GM19452 (cell line): ENCODE measurements around the gene TMEM132C.

ENCODE experiments used
- ATAC-seq: cut with Tn5 transposase; IDR thresholded peaks from one replicate; pipeline ENCODE4 v1.9.1; 2021; ENCODE audit not compliant: unreplicated experiment

Gene TMEM132C

DNA sequence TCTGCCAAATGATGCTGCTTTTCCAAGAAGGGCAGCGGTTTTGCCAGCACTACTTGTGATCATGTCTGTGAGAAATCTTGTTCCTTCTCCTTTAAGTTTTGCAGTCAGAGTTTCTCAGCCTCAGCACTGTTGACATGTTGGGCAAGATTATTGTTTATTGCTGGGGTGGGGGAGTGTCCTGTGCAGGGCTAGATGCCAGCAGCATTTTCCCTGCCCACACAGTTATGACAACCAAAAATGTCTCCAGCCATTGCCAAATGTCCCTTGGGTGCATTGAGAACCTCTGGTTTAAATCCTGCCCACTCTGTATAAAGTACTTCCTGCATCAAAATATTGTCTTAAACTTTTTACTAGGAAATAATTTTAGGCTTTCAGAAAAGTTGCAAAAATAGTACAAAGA lies 20.0 kb downstream of the TMEM132C start:
- ATAC-seq: no peak

- ATAC-seq: no peak
These were observed 21.4 kb downstream of the TMEM132C start for GRCh38 chr12:128288357-128288756.

GRCh38 chr12:128288896-128289295 lies 21.9 kb downstream of the TMEM132C start:
- no peak for ATAC-seq

DNA sequence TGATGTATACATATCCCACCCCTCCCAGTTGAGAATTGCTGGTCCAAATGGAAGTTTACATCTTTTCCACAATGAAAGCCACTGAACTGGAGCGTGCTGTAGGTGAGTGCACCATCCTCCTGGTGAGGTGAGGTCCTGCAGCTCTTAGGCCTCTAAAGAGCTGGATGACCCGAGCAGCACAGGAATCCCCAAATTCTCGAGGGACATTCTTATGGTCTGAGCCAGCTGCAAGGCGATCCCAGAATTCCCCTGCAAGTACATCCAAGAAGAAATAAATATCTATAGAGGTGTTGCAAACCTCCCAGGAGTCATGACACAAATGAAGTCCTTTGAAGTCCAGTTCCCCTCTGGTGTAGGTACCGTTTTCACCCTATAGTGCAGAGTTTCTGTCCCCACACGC lies 24.0 kb downstream of the TMEM132C start:
- no peak for ATAC-seq

DNA sequence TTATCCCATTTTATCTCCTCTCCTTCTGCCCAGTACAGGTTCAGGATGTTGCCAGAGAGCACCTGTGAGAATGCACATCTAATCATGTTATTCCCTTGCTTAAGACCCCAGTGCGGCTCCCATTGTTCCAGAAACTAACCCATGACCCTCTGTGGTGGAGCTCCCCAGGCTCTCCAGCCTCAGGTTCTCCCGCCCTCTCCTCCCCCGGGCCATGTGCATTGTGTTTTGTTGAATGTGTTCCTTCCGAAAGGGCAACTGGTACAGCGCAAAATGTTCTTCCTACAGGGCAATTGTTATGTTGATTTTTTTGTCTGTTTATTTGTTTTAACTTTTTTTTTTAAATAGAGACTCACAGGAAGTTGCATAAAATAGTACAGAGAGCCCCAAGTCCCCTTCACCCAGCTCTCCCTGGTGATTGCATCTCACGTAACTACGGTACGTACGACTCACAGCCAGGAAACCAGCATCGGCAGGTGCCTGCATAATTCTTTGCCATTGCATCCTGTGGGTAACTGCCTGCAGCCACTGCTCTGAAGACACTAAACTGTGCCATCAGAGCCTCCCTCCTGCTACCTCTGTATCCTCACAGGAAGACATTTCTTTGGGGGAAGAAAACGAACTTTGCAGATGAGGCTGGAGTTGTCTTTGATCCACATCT lies 31.2 kb downstream of the TMEM132C start:
- ATAC-seq: no peak

GRCh38 chr12:128305336-128305892 lies 38.4 kb downstream of the TMEM132C start:
- ATAC-seq: no peak

DNA sequence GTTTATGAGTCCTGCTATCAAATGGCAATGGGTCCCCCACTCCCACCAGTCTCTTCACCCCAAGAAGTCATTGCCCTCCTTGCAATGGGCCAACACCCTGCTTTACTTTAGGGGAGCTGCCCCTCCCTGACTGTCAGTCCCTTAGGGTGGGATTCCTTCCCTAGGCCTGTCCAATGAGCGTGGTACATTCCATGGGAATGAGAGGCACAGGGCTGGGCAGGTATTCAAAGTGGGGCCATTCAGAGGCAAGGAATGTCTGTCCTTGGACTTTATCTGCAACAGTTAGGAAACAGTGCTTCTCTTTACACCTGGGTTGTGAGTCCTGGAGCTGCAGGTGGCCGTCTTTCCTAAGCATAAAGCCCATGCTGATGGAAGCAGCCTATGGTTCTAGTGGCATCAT lies 40.8 kb downstream of the TMEM132C start:
- ATAC-seq: no peak

GRCh38 chr12:128312661-128313060 lies 45.7 kb downstream of the TMEM132C start:
- no peak for ATAC-seq

DNA sequence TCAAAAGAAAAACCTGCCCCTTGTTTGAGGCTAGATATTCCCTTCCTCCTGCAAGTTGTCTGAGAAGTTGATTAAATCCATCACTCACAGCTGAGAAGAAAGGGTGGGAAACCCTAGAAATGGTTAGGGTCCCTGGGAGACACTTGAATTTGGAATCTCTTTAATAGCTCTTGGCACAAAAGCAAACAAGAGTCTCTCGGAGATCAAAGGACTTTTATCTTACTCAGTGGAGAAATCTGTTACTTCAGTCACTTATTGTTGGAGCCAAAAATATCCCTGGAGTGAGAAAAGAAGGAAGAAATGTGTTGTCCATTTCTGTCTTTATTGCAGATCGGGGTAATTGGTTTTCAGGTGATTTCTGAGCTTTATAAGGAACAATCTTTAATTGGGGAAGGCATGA lies 47.0 kb downstream of the TMEM132C start:
- ATAC-seq: no peak

DNA sequence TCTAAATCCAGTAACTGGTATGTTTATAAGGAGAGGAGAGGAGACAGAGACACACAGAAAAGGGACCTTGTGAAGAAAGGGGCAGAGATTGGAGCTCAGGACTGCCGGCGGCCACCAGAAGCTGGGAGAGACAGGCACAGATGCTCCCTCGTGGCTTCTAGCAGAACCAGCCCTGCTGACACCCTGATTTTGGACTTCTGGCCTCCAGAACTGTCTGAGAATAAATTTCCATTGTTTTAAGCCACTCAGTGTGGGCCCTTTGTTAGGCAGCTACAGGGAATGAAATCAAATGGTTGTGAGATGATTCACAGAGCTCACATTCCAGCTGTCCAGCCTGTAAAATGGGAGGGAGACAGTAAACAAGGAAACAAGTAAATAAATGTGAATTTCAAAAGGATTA lies 47.6 kb downstream of the TMEM132C start:
- no peak for ATAC-seq

- no peak for ATAC-seq
These were observed 49.1 kb downstream of the TMEM132C start for GRCh38 chr12:128316078-128316477.

DNA sequence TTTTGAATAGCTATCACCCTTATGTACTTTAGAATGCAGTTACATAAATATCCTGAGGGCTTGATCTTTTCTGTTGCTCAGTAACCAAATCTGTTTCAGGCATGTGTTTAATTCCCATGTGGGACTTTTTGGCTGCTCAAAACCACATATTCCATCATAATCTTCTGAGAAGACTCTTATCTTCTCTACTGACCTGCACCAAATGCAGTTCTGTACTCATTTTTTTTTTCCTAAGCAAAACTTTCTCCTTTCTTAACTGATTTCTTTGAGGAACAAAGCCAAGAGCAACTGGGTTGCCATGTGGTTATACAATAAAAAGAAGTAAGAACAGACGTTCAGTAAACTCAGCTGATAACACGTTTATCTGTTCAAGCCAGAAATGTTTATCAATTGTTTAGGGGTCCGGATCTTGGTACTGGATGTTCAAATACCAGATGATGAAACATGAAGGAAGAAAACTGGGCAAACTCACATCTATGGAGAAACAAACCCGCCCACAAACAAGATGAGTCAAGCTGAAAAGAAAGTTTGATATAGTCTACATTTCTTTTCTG lies 50.1 kb downstream of the TMEM132C start:
- ATAC-seq: no peak

GRCh38 chr12:128318341-128318740 lies 51.4 kb downstream of the TMEM132C start:
- ATAC-seq: no peak

DNA sequence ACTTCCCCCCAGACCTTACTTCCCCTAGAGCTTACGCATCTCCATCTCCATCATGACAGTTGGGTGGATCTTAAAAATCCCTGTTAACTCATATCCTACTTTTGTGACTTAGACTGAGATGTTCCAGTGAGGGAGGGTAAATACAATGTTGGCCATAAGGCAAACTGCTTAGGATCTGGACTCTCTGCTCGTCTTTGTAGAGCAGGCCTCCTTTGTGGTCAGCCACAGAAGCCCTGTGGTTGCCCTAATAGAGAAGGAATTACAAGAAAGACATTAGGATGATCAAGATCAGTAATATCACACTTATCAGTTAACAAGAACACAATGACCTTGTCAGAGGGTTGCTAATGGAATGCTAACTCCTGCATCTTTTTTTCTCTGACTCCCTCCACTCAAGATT lies 52.0 kb downstream of the TMEM132C start:
- ATAC-seq: no peak

GRCh38 chr12:128322341-128322740 lies 55.4 kb downstream of the TMEM132C start:
- no peak for ATAC-seq

DNA sequence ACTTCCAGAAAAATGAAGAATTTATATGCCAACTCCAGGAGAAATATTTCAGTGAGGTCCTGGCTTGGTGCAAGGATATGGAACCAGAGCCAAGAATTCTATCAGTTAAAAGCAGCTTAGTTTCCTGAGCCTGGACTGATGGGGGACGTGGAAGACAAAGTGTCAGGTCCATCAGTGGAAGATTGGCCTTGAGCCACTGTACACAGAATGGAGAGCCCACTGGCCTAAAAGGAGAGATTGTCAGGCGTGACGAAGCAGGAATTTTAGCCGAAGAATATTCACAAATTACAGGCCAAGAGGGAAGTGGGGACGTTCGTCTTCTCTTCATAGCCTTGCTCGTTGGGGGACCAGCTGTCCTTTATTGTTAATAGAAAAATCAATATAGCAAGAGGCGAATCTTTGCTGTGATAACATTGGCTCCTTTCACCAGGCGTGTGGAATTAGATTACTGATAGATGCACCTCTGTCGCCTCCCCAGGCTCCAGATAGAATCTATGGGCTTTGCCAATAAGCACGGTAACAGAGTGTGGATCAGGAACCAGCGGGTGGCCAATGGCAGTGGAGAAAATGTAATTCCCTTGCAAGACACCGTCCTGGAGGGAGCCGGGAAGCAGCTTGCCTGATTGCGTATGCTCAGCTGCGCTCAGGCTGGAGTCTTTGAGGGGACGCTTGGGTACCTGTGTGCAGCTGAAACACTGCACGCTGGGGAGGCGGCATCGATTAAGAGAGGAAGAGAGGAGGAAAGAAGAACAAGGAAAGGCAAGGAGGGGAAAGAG lies 56.4 kb downstream of the TMEM132C start:
- ATAC-seq: no peak

DNA sequence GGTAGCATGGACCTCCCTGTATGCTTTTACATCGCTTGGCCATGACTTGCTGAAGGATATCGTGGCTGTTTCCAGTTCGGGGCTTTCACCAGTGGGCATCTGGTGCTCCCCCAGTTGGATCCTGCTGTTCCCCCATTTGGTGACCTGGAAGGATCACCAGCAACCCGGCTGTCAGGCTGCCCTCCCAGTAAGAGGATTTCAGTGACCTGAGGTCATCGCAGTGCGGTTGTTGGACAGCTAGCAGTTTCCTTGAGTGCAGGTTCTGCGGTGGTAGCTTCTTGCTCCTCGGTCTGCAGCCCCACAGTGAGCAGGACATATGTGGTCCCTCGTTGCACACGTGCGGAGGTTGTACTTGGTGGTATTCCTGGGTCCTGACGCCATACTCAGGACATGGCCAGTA lies 58.7 kb downstream of the TMEM132C start:
- ATAC-seq: no peak

DNA sequence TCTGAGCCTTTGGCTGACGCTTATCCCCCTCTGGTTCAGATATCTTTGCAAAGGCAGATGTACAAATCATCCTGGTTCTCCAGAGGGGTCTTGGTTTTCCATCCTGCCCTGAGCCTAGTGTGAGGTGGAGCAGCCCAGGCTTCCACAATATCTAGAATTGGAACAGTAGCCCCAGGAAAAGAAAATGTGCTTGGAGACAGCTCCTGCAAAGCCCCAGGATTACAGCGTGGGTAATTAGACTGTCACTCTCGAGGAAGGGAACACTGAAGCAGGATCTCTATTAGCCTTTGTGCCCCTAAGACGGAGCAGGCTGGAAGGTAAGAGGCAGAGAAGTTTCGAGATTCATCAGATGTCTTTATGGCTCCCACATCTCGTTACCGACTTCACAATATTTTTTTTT lies 59.4 kb downstream of the TMEM132C start:
- no peak for ATAC-seq

- no peak for ATAC-seq
These were observed 62.0 kb downstream of the TMEM132C start for GRCh38 chr12:128328961-128329360.

- no peak for ATAC-seq
These were observed 69.5 kb downstream of the TMEM132C start for GRCh38 chr12:128336204-128337070.

- no peak for ATAC-seq
These were observed 70.0 kb downstream of the TMEM132C start for GRCh38 chr12:128337071-128337345.
